GM23338 (cell line): ENCODE measurements around the gene TYRP1. TPM values are rescaled to one million over a fixed set of nuclear protein-coding genes. Genes with fewer than 3 reads are reported as not detected.

Source experiments
- ATAC-seq: fragments of 200-7000 bp; cut with Tn5 transposase; 3 replicates; pipeline ENCODE4 v1.9.1; 2020
- DNase-seq: peaks from one replicate; pipeline ENCODE4 v3.0.0-alpha.2; 2015; ENCODE audit warnings: low spot score
- H2AFZ ChIP-seq: fragments of 200-600 bp; sonication (generic); 2 replicates; pipeline ENCODE4 v1.8.0; 2016; ENCODE audit warnings: antibody characterized with exemption, mild to moderate bottlenecking, moderate library complexity
- H3F3A ChIP-seq: fragments of 200-600 bp; sonication (generic); replicated peaks from 2 replicates; pipeline ENCODE4 v1.8.0; 2017; ENCODE audit warnings: antibody characterized with exemption, mixed run types, low read depth
- H3K27ac ChIP-seq: fragments of 200-600 bp; sonication (generic); 2 replicates; pipeline ENCODE4 v1.6.1; 2016; ENCODE audit warnings: low read depth
- H3K27me3 ChIP-seq: fragments of 200-600 bp; sonication (generic); 2 replicates; pipeline ENCODE4 v1.8.0; 2016; ENCODE audit warnings: mild to moderate bottlenecking, mixed run types, moderate library complexity; ENCODE audit not compliant: insufficient read depth
- H3K36me3 ChIP-seq: fragments of 200-600 bp; sonication (generic); 2 replicates; pipeline ENCODE4 v1.8.0; 2016; ENCODE audit warnings: mild to moderate bottlenecking; ENCODE audit not compliant: insufficient read depth
- H3K4me1 ChIP-seq: fragments of 200-600 bp; sonication (generic); 2 replicates; pipeline ENCODE4 v1.8.0; 2016; ENCODE audit warnings: mild to moderate bottlenecking, moderate library complexity; ENCODE audit not compliant: insufficient read depth
- H3K4me2 ChIP-seq: fragments of 200-600 bp; sonication (generic); 2 replicates; pipeline ENCODE4 v1.7.1; 2017; ENCODE audit warnings: mixed run types
- H3K4me3 ChIP-seq: fragments of 200-600 bp; sonication (generic); 2 replicates; pipeline ENCODE4 v1.6.1; 2016; ENCODE audit warnings: mixed run types
- H3K79me2 ChIP-seq: fragments of 200-600 bp; sonication (generic); replicated peaks from 2 replicates; pipeline ENCODE4 v1.8.0; 2017; ENCODE audit warnings: mild to moderate bottlenecking; ENCODE audit not compliant: insufficient read depth
- H3K9me2 ChIP-seq: fragments of 200-600 bp; sonication (generic); 2 replicates; pipeline ENCODE4 v1.8.0; 2017; ENCODE audit not compliant: insufficient read depth
- H4K20me1 ChIP-seq: fragments of 200-600 bp; sonication (generic); replicated peaks from 2 replicates; pipeline ENCODE4 v1.8.0; 2017; ENCODE audit warnings: mild to moderate bottlenecking; ENCODE audit not compliant: insufficient read depth
- H3K27ac Mint-ChIP-seq: 2 replicates; pipeline ENCODE4 v1.8.0; 2020; ENCODE audit warnings: inconsistent platforms, mild to moderate bottlenecking, moderate library complexity, mixed read lengths
- H3K27me3 Mint-ChIP-seq: 3 replicates; pipeline ENCODE4 v1.8.0; 2022; ENCODE audit warnings: low read depth, mild to moderate bottlenecking, moderate library complexity, mixed read lengths, inconsistent platforms; ENCODE audit not compliant: insufficient read depth, poor library complexity
- H3K36me3 Mint-ChIP-seq: 3 replicates; pipeline ENCODE4 v1.8.0; 2021; ENCODE audit warnings: low read depth, mild to moderate bottlenecking, inconsistent platforms, moderate library complexity, mixed read lengths
- H3K4me1 Mint-ChIP-seq: 3 replicates; pipeline ENCODE4 v1.8.0; 2020; ENCODE audit warnings: mild to moderate bottlenecking, inconsistent platforms, mixed read lengths
- H3K4me3 Mint-ChIP-seq: 3 replicates; pipeline ENCODE4 v1.8.0; 2021; ENCODE audit warnings: moderate library complexity, mild to moderate bottlenecking, inconsistent platforms, mixed read lengths
- H3K9me3 Mint-ChIP-seq: 3 replicates; pipeline ENCODE4 v1.8.0; 2020; ENCODE audit warnings: moderate library complexity, mild to moderate bottlenecking, inconsistent platforms, mixed read lengths
- CREB1 ChIP-seq: fragments of 250-450 bp; sonication (Bioruptor Pico); IDR thresholded peaks from 2 replicates; pipeline ENCODE4 v1.5.0; 2020; ENCODE audit warnings: low read depth, mild to moderate bottlenecking, moderate library complexity
- EZH2phosphoT487 ChIP-seq: fragments of 200-600 bp; sonication (generic); IDR thresholded peaks from one replicate; pipeline ENCODE4 v1.8.1; 2018; ENCODE audit warnings: antibody characterized with exemption; ENCODE audit not compliant: unreplicated experiment
- JUNB ChIP-seq: IDR thresholded peaks from one replicate; pipeline ENCODE4 v1.6.1; 2016; ENCODE audit warnings: antibody characterized with exemption; ENCODE audit not compliant: unreplicated experiment
- NANOG ChIP-seq: IDR thresholded peaks from 2 replicates; pipeline ENCODE4 v1.6.1; 2016; ENCODE audit warnings: antibody characterized with exemption, borderline replicate concordance
- POLR2AphosphoS5 ChIP-seq: IDR thresholded peaks from 2 replicates; pipeline ENCODE4 v1.6.1; 2016; ENCODE audit warnings: antibody characterized with exemption, low read depth
- STAT1 ChIP-seq: IDR thresholded peaks from one replicate; pipeline ENCODE4 v1.6.1; 2016; ENCODE audit warnings: antibody characterized with exemption; ENCODE audit not compliant: unreplicated experiment
- ZNF114 ChIP-seq: fragments of 250-450 bp; sonication (Bioruptor Pico); IDR thresholded peaks from 2 replicates; pipeline ENCODE4 v1.5.0; 2020; ENCODE audit warnings: mild to moderate bottlenecking, moderate library complexity
- ZNF331 ChIP-seq: fragments of 250-450 bp; sonication (Bioruptor Pico); IDR thresholded peaks from 2 replicates; pipeline ENCODE4 v1.5.0; 2020; ENCODE audit warnings: low read depth, mild to moderate bottlenecking, moderate library complexity
- polyA plus RNA-seq: library from polyadenylated mRNA; unstranded; fragments of >200 nt; fragmentation: Nextera tagmentation; extraction: Ambion mirVana; gene quantifications from 2 replicates; pipeline ENCODE4 v1.2.1, GENCODE V29; 2016
- total RNA-seq: library from RNA; depleted of rRNA; stranded (reverse); fragments of >200 nt; shearing (Covaris generic); gene quantifications from 2 replicates; pipeline ENCODE4 v1.2.3, GENCODE V29; 2014
- TF ChIP-seq, protein P1 (sequence below): IDR thresholded peaks from 2 replicates; pipeline ENCODE4 v1.6.1; 2016; ENCODE audit warnings: antibody characterized with exemption
- TF ChIP-seq, protein P2 (sequence below), 2 experiments: fragments of 200-600 bp in 1 of 2; sonication (generic) in 1 of 2; conservative IDR thresholded peaks; 2 replicates each; pipeline versions ENCODE4 v1.5.1 to v1.6.1; 2016 to 2017; ENCODE audit warnings: antibody characterized with exemption in 2 of 2, low read depth in 2 of 2, mild to moderate bottlenecking in 2 of 2, moderate library complexity in 1 of 2
- TF ChIP-seq, protein P3 (sequence below): IDR thresholded peaks from one replicate; pipeline ENCODE4 v1.6.1; 2018; ENCODE audit warnings: antibody characterized with exemption; ENCODE audit not compliant: unreplicated experiment

TYRP1 gene
- total and polyA plus RNA-seq, 2 experiments from 2014 or later = not detected

DNA sequence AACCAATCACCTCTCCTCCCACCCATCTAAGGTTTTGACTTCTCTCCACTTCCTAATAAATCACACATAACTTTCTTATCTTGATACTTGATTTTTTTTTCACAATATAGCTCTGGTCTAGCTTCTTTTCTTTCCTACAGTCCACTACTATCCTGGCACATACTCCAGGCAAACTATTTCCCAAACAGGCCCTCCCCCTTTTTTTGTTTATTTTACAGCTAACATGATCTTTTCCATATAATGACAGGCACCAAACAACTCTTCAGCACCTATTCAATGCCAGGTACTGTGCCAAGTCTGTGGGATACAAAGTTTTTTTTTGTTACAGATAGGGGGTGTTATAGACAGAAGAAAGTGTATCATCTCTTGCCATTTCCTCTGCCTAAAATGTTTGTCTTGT, 7.9 kb downstream of the TYRP1 start (continued):
- TF ChIP-seq, protein P1, sequence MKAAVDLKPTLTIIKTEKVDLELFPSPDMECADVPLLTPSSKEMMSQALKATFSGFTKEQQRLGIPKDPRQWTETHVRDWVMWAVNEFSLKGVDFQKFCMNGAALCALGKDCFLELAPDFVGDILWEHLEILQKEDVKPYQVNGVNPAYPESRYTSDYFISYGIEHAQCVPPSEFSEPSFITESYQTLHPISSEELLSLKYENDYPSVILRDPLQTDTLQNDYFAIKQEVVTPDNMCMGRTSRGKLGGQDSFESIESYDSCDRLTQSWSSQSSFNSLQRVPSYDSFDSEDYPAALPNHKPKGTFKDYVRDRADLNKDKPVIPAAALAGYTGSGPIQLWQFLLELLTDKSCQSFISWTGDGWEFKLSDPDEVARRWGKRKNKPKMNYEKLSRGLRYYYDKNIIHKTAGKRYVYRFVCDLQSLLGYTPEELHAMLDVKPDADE = no peak
- TF ChIP-seq, protein P2, sequence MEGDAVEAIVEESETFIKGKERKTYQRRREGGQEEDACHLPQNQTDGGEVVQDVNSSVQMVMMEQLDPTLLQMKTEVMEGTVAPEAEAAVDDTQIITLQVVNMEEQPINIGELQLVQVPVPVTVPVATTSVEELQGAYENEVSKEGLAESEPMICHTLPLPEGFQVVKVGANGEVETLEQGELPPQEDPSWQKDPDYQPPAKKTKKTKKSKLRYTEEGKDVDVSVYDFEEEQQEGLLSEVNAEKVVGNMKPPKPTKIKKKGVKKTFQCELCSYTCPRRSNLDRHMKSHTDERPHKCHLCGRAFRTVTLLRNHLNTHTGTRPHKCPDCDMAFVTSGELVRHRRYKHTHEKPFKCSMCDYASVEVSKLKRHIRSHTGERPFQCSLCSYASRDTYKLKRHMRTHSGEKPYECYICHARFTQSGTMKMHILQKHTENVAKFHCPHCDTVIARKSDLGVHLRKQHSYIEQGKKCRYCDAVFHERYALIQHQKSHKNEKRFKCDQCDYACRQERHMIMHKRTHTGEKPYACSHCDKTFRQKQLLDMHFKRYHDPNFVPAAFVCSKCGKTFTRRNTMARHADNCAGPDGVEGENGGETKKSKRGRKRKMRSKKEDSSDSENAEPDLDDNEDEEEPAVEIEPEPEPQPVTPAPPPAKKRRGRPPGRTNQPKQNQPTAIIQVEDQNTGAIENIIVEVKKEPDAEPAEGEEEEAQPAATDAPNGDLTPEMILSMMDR (conservative IDR thresholded peaks at IDR 0.05; ENCODE audit: low read depth in 2 of 2) = no peak
- TF ChIP-seq POLR2AphosphoS5 = no peak
- no peak for TF ChIP-seq ZNF114 (CRISPR knock-in tag)
- no peak for TF ChIP-seq EZH2phosphoT487

DNA sequence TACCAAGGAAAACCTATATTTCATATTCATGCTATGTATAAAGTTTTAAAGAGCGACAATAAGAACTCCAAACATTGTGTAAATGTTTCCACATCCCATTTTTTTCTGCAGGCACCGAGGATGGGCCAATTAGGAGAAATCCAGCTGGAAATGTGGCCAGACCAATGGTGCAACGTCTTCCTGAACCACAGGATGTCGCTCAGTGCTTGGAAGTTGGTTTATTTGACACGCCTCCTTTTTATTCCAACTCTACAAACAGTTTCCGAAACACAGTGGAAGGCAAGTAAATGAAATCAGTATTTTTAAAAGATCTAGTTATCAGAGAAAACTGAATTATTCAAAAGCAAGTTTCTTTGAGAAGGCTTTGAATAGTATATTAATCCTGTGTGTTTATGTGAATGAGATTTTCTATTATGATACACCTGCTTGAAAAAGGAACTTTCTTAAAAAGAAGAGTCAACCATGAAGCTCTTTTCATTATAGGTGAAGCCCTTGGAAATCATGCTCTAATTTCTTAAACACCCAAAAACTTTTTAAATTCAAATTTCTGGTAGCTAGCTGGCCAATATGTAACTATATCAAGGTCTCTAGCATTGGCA, 9.1 kb downstream of the TYRP1 start:
- peaks cover 8% of the 10 kb centered on the region; the same call in 2 of the 3 replicates for H3K4me1 Mint-ChIP-seq
- Histone ChIP-seq H3K9me2 (no peaks in the 10 kb centered on the region), H3K4me3 (no peak overlapping the region), H3K4me2 (no peak overlapping the region), H3K27me3 (no peaks in the 10 kb centered on the region), H3F3A (no peaks in the 10 kb centered on the region), H3K4me1 (peaks cover 3% of the 10 kb centered on the region; the same call in 1 of the 2 replicates), H3K79me2 (no peaks in the 10 kb centered on the region), H3K27ac (no peak overlapping the region), H2AFZ (no peak overlapping the region), H4K20me1 (no peaks in the 10 kb centered on the region), H3K36me3 (no peaks in the 10 kb centered on the region)
- H3K36me3 Mint-ChIP-seq = no peaks in the 10 kb centered on the region
- no peaks in the 10 kb centered on the region for H3K9me3 Mint-ChIP-seq
- no peak overlapping the region for H3K27ac Mint-ChIP-seq
- no peak overlapping the region for H3K4me3 Mint-ChIP-seq
- no peak for TF ChIP-seq POLR2AphosphoS5
- TF ChIP-seq, protein P2 (conservative IDR thresholded peaks at IDR 0.05; ENCODE audit: low read depth in 2 of 2) = peak; percentile 81 to 91
- peaks cover 1% of the 10 kb centered on the region for H3K27me3 Mint-ChIP-seq
- DNase-seq (peak; percentile 85), ATAC-seq (peak; percentile 85)

DNA sequence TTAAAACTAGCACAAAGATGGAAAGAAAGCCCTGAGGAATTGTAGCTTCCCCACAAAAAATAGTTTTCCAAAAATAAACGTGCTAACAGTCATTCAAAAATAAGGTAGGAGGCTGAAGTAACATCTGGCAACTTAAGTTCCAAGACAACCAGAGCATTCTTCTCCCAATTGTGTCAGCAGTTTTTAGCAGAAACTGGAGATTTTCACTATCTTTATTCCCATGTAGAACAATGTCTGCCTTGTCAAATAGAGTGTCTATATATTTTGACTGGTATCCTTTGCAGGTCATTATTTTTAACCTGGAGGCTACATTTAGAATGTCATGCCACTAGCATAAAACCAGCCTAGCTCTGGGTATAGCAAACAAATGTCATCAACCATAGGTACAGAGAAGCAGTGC, 10.8 kb downstream of the TYRP1 start:
- DNase-seq (no peak), ATAC-seq (no peak)
- Mint-ChIP-seq H3K4me3 (no peak overlapping the region), H3K27ac (no peak overlapping the region), H3K4me1 (0 out of 3 replicates have a peak, but pooled peaks cover 2% of the 10 kb centered on the region), H3K27me3 (peaks cover 1% of the 10 kb centered on the region), H3K36me3 (no peaks in the 10 kb centered on the region), H3K9me3 (no peaks in the 10 kb centered on the region)
- Histone ChIP-seq H3K4me1 (no peaks in the 10 kb centered on the region), H3K36me3 (no peaks in the 10 kb centered on the region), H2AFZ (no peak overlapping the region), H3K4me3 (no peak overlapping the region), H4K20me1 (no peaks in the 10 kb centered on the region), H3K4me2 (no peak overlapping the region), H3K79me2 (no peaks in the 10 kb centered on the region), H3K9me2 (no peaks in the 10 kb centered on the region), H3F3A (no peaks in the 10 kb centered on the region), H3K27ac (no peak overlapping the region), H3K27me3 (no peaks in the 10 kb centered on the region)
- TF ChIP-seq, protein P1 = no peak
- TF ChIP-seq JUNB (no peak), ZNF331 (CRISPR knock-in tag) (no peak), NANOG (no peak), STAT1 (no peak), CREB1 (CRISPR knock-in tag) (no peak), ZNF114 (CRISPR knock-in tag) (no peak)
- TF ChIP-seq, protein P3, sequence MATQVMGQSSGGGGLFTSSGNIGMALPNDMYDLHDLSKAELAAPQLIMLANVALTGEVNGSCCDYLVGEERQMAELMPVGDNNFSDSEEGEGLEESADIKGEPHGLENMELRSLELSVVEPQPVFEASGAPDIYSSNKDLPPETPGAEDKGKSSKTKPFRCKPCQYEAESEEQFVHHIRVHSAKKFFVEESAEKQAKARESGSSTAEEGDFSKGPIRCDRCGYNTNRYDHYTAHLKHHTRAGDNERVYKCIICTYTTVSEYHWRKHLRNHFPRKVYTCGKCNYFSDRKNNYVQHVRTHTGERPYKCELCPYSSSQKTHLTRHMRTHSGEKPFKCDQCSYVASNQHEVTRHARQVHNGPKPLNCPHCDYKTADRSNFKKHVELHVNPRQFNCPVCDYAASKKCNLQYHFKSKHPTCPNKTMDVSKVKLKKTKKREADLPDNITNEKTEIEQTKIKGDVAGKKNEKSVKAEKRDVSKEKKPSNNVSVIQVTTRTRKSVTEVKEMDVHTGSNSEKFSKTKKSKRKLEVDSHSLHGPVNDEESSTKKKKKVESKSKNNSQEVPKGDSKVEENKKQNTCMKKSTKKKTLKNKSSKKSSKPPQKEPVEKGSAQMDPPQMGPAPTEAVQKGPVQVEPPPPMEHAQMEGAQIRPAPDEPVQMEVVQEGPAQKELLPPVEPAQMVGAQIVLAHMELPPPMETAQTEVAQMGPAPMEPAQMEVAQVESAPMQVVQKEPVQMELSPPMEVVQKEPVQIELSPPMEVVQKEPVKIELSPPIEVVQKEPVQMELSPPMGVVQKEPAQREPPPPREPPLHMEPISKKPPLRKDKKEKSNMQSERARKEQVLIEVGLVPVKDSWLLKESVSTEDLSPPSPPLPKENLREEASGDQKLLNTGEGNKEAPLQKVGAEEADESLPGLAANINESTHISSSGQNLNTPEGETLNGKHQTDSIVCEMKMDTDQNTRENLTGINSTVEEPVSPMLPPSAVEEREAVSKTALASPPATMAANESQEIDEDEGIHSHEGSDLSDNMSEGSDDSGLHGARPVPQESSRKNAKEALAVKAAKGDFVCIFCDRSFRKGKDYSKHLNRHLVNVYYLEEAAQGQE = no peak
